HuH-7 (cell line): ENCODE data around the gene INCA1.

Experiments used
- DNase-seq: peaks from one replicate; pipeline ENCODE4 v3.0.0; 2011; ENCODE audit warnings: low spot score

INCA1 gene

GRCh38 chr17:5011928-5012327 lies 14.6 kb upstream of the INCA1 start:
- no peak for DNase-seq

DNA sequence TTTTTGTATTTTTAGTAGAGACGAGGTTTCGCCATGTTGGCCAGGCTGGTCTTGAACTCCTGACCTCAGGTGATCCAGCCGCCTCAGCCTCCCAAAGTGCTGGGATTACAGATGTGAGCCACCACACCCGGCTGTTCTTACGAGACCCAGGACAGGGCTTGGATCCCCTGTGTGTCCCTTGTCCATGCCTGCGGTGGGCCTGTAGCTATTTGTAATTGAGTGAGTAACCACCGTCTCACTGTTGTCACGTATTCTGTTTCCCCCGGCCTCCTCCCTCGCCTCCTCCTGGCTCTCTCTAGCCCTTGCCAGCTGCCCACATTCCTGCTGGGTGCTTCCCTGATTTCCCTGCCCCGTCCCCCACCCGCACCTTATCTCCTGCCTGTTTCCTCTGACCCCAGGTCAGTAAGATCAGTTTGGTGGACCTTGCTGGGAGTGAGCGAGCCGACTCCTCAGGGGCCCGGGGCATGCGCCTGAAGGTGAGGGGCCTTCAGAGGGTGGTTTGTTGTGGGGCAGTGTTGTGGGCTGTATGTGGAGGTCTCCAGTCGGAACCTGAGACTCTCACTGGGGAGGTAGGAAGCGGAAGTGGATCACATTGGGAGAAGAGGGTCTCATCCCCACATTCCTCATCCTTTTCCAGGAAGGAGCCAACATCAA lies 6.0 kb upstream of the INCA1 start:
- no peak for DNase-seq

DNA sequence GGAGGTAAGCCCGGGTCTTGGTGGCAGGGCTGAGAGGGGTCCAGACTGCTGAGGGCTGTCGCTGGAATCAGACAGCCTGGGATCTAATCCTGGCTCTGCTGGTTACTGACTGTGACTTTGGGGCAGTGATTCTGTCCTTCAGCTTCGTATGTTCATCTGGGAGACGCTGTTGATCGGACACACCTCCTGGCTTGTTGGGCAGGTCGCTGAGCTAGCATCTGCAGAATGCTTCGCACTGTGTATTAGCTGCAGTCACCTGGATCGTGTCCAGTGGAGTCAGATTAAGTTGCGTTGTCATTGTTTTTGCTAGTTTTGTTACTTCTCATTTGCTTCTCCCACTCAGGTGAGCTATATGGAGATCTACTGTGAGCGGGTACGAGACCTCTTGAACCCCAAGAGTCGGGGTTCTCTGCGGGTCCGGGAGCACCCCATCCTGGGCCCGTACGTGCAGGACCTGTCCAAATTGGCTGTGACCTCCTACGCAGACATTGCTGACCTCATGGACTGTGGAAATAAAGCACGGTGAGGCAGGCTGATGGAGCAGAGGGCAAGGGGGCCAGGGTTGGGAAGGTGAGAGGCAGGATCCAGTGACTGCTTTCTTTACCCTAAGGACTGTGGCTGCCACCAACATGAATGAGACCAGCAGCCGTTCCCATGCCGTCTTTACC lies 4.9 kb upstream of the INCA1 start:
- no peak for DNase-seq

DNA sequence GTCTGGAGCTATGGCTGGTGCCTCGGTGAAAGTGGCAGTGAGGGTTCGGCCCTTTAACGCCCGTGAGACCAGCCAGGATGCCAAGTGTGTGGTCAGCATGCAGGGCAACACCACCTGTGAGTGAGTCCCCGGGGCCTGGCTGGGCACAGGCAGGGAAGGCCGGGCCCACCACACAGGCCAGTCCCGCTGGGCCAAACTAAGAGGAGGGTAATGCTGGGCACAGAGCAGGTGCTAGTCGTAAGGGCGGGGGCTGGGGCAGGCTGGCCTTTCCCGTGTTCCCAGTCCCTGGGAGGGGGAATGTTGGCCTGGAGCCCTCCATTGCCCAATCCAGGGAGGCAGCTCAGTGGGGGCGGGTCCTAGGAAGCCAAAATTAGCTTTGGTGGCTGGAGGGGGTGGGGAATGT lies 2.9 kb upstream of the INCA1 start:
- DNase-seq = no peak

DNA sequence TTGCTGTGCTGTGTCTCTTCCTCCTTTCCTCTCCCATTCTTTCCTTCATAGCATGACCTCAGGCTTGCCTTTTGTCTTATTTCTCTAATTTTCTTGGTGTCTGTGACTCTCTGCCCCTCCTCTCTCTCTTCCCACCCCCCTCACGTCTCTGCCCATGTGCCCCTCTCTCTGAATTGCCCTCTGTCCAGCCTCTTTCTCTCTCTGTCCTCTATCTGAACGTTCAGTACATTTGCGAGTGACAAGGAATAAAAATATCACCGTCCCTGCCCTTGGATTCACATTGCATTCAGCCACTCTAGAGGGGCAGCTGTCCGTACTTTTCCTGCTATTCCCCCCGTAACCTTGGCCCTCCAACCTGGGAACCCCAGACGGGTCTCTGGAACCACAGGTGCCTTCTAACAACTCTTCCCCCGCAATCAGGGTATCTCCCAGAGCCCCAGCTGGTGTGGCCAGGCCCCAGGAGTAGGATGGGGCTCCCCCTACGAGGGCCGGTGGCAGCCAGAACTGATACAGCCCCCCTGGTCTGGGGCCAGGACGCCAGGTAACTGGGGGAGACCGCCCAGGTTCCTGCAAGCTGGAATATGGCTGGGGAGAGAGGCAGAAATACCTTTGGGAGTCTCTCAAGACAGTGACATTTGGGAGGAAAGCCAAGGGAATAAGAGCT lies 2.2 kb upstream of the INCA1 start:
- no peak for DNase-seq

DNA sequence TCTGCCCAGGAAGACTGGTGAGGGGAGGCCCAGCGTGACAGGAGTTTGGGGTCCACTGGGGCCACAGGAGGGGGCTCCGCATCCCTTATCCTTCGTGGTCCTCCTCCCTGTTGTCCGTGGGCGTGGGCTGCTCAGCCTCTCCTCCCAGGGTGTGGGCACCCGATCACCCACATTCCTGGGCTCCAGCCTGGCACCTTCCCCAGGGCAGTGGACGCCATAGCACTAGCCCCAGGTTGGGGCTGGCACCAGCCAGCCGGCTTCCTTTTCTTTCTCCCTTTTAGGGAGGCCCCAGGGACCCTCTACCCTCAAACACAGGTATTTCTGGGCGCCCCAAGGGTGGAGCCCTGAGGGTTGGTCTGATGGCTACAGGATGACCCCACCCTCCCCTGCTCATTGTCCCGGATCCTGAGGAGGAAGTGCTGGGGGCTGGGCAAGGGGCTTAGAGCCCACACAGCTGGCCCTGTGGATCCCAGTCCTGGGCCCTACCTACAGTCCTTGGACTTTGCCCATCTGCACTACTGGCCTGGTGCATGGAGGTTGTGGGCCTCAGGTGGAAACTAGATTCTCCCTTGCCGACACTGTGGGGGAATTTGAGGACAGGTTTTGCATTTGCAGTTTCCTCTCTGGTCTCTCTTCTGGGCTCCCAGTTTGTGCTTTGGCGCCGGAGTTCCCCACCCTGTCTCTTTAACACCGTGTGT lies 1.6 kb upstream of the INCA1 start:
- DNase-seq = peak; percentile 75

- DNase-seq = no peak
These were observed 857 bp upstream of the INCA1 start for GRCh38 chr17:4998027-4998731.

- DNase-seq = no peak
These were observed 3.2 kb downstream of the INCA1 start for GRCh38 chr17:4994081-4994595.

GRCh38 chr17:4987767-4988567 lies 9.4 kb downstream of the INCA1 start:
- no peak for DNase-seq

- DNase-seq = peak; percentile 81
These were observed 10.2 kb downstream of the INCA1 start, which contains the start of gene CAMTA2 for GRCh38 chr17:4986951-4987766. Gene CAMTA2 (minus strand): TSS chr17:4987675. CDS start chr17:4986222, 1,453 bp downstream.

DNA sequence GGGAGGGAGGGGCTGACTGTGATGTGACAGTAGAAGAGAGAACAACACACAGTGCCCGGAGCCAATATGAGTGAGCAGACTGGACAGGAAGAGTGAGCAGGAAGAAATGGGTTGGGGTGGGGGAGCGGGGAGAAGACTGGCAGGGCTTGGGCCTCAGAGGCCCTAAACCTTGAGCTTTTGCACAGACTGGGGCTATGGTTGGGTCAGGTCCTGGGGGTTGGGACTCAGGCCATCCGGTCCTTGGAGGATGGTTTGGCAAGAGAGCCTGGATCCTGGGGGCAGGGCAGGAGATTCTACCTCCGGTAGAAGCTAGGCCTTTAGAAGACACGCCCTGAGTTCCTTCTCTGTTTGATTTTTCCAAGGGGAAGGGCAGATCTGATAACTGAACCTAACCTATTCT lies 10.9 kb downstream of the INCA1 start:
- DNase-seq = no peak

DNA sequence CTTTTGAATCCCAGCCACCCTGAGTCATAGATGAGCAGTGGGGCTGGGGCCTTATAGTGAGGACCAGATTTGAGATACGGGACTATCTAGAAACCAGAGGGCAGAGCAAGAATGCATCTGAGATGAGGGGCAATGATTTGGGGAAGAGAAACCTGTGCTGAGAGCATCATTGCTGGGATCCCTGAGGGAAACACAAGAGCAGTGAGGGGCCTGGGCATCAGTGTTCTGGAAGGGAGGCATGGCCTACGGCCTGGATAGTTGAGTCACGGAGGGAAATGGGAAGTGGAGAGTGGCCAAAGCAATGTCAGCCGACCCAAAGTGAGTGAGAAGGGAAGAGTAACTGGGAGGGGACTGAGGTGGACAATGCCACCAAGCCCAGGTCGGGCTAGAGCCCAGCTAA lies 15.0 kb downstream of the INCA1 start:
- DNase-seq = no peak

DNA sequence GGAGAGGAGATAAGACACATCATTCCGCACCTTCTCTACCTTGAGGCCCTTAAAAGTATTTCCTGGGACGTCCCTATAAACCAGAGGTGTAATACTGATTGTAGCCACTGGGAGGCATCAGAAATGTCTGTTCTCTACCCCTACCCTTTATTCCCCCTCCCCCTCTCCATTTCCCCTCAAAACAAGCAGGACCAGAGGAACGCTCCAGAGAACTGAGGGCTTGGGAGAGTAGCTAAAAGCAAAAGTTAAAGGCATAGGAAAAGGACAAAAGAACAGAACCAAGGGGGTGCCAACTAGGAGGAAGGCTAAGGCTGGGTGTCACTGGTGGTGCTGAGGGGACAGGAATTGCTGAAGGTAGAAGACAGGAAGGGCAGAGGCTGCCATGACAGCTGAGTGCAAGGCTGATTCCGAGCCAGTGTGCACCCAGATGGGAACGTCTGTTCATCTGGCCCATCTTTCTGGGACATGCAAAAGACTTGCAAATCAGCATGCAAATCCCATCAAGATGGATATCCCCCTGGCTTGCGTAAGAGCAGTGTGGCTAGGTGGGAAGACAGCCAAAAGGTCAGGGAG lies 16.6 kb downstream of the INCA1 start:
- DNase-seq = peak; percentile 47

- no peak for DNase-seq
These were observed 18.6 kb downstream of the INCA1 start for GRCh38 chr17:4978726-4979125.

DNA sequence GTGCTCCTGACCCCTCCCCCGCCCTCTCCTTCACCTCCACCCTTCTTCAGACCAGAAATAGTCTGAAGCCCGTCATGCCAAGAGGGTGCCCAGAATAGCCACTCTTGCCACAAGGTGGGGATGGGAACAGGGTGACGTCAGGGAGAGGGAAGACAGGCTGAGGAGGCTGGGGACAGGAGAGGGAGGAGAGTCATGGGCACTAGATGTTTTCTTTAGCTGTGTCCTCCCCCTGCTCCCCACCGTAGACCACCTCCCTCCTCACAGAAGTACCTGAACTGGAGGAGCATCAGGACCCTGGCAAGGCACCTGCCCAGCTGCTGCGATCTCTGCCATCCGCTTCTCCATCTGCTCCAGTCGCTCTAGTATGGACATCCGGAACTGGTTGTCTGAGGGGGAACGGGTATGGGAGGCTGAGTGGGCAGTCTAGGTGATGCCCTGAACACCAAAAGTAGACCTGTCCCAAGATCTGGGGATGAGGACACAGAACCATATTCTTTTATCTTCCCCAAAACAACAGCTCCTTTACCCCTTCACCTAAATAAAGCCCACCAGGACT lies 23.1 kb downstream of the INCA1 start:
- DNase-seq = no peak

GRCh38 chr17:4973256-4974114 lies 23.8 kb downstream of the INCA1 start:
- no peak for DNase-seq

DNA sequence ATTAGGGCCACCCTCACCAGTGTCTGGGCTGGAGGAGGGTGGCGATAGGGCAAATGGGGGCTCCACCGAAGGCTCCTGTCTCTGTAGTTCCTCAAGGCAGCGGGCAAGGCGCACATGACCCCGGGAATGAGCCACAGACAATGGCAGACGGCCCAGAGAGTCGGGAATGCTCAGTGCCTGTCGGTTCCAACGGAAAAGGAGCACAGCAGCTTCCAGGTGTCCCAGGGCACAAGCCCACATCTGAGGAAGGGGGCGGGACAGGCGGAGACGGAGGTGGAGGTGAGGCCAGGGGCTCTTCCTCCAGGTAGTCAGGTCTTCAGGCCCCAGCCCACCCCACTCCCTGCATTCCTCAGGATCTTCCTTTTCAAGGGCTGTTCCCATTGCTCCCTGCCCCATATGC lies 24.6 kb downstream of the INCA1 start:
- DNase-seq = no peak

DNA sequence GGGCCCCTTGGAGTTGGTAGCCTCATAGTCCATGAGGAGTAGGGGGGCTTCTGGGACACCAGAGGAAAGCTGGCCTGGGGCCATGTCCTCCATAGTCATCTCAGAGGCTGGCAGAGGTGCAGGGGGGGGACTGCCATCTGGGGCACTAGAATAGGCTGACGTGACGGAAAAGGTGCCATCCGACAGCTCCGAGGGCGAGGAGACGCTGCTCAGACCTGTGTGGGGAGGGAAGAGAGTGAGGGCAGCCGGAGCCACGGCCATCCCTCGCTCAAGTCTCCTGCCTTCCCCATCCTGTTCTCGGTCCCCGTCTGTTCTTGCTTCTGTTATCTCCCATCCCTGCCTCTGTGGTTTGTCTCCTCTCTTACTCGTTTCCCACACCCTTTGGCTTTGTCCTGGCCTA lies 25.0 kb downstream of the INCA1 start:
- no peak for DNase-seq

- DNase-seq = no peak
These were observed 25.5 kb downstream of the INCA1 start for GRCh38 chr17:4971826-4972225.
